Spleen (tissue), 11 donors: ENCODE results near the gene C19orf25. TPM values are rescaled to one million over a fixed set of nuclear protein-coding genes. Genes with fewer than 3 reads are reported as not detected.

Source experiments
- DNase-seq: peaks from one replicate; pipeline ENCODE4 v3.0.0-alpha.2; 2020
- H3K27ac ChIP-seq, 8 donors: fragments of 200-600 bp; sonication (generic) in 7 of 8; 1 replicate in 4 of 8; 2 replicates in 4 of 8; pipeline versions ENCODE4 v1.5.0 to v1.8.0; 2016 to 2021; ENCODE audit warnings: inconsistent platforms in 4 of 8, mild to moderate bottlenecking in 4 of 8, moderate library complexity in 1 of 8
- H3K27me3 ChIP-seq, 7 donors: fragments of 200-600 bp; sonication (generic) in 6 of 7; replicated peaks in 1 of 7; 1 replicate in 4 of 7; 2 replicates in 3 of 7; pipeline versions ENCODE4 v1.5.0 to v1.8.0; 2016 to 2021; ENCODE audit warnings: inconsistent platforms in 3 of 7, mild to moderate bottlenecking in 1 of 7
- H3K36me3 ChIP-seq, 6 donors: fragments of 200-600 bp; sonication (generic) in 5 of 6; 1 replicate in 4 of 6; 2 replicates in 2 of 6; pipeline versions ENCODE4 v1.5.0 to v1.8.0; 2016 to 2021; ENCODE audit warnings: inconsistent platforms in 2 of 6
- H3K4me1 ChIP-seq, 6 donors: fragments of 200-600 bp; sonication (generic) in 5 of 6; 1 replicate in 3 of 6; 2 replicates in 3 of 6; pipeline versions ENCODE4 v1.5.0 to v1.8.0; 2016 to 2021; ENCODE audit warnings: inconsistent platforms in 3 of 6
- H3K4me3 ChIP-seq, 8 donors: fragments of 200-600 bp; sonication (generic) in 7 of 8; 1 replicate in 4 of 8; 2 replicates in 4 of 8; pipeline versions ENCODE4 v1.5.0 to v1.8.0; 2016 to 2021; ENCODE audit warnings: inconsistent platforms in 4 of 8, mild to moderate bottlenecking in 4 of 8, moderate library complexity in 2 of 8
- H3K9me3 ChIP-seq, 8 donors: fragments of 200-600 bp; sonication (generic) in 7 of 8; 1 replicate in 4 of 8; 2 replicates in 4 of 8; pipeline versions ENCODE4 v1.5.0 to v1.8.0; 2016 to 2021; ENCODE audit warnings: inconsistent platforms in 4 of 8
- CTCF ChIP-seq, 11 experiments: fragments of 200-600 bp in 7 of 11; fragments of 450-650 bp in 4 of 11; sonication (generic) in 4 of 11; IDR thresholded peaks in 8 of 11; conservative IDR thresholded peaks in 3 of 11; 1 replicate in 7 of 11; 2 replicates in 4 of 11; pipeline versions ENCODE4 v1.4.0 to v1.8.0; 2016 to 2021; ENCODE audit warnings: antibody characterized with exemption in 11 of 11, inconsistent platforms in 4 of 11, mild to moderate bottlenecking in 1 of 11
- POLR2A ChIP-seq, 3 donors: fragments of 450-650 bp; IDR thresholded peaks; one replicate each; pipeline ENCODE4 v1.5.1; 2017; ENCODE audit warnings: antibody characterized with exemption in 3 of 3, mild to moderate bottlenecking in 1 of 3
- POLR2AphosphoS5 ChIP-seq, 3 donors: sonication (generic); formaldehyde crosslinking; IDR thresholded peaks; one replicate each; pipeline ENCODE4 v1.5.1; 2017; ENCODE audit warnings: antibody characterized with exemption in 3 of 3
- whole genome bisulfite sequencing, 5 donors: extraction: QIAGEN DNeasy Blood & Tissue Kit in 3 of 5; methylation state at CpG; one replicate each; pipeline versions ENCODE4 v1.1.5 to v1.1.7; 2013 to 2018; 5-methylcytosine and 5-hydroxymethylcytosine counted together
- intact Hi-C: fragments of 100-400 bp; cut with DNase I; formaldehyde crosslinking; loops from one replicate; pipeline ENCODE4 v1.15.0; 2023; ENCODE audit warnings: low total_unique reads
- polyA plus RNA-seq, 3 donors: library from polyadenylated mRNA; stranded (reverse); fragments of 200-250 nt; gene quantifications; one replicate each; pipeline ENCODE4 v1.2.1, GENCODE V29; 2013
- total RNA-seq, 7 donors: library from RNA; depleted of rRNA in 3 of 7; stranded (reverse); fragments of >200 nt in 3 of 7; fragmentation: NEBNext Ultra II Directional in 4 of 7; extraction: Animal tissue kit (Norgen Biotek cat#: 25700) in 4 of 7; gene quantifications; one replicate each; pipeline versions ENCODE4 v1.1.0 to v1.2.1, GENCODE V29; 2016 to 2021
- donor health status: healthy with polysubstance abuse.
- donor health status: DM: no; HTN: no; CAD: no; lungs with moderate emphysema.
- donor health status: DM: no; HTN: no; CAD: no.
- donor health status: Bipolar disorder and iron deficiency.
- donor health status: healthy.
- donor health status: DM: no; HTN: no; CAD: no.
- donor health status: DM: yes; HTN: yes; CAD: no.

The C19orf25 gene
- total and polyA plus RNA-seq, 10 donors, result 24.7 to 56.6 (median 39.5) TPM

- Histone ChIP-seq H3K36me3 (no peaks in the 10 kb centered on the region), H3K4me3 (no peak overlapping the region), H3K27ac (no peak overlapping the region), H3K9me3 (no peaks in the 10 kb centered on the region), H3K4me1 (peaks cover 0 to 16% (median 7%) of the 10 kb centered on the region in 6 donors), H3K27me3 (peaks cover 0 to 58% (median 16%) of the 10 kb centered on the region in 7 donors)
- 80 to 87% (median 84%) methylated on average over 34 to 40 of the region's 40 CpGs for WGBS, 5 donors
- no peak for DNase-seq
- intact Hi-C loops, result no loop called here
- TF ChIP-seq CTCF (IDR thresholded peaks at IDR 0.05 in 8 of 11, conservative IDR thresholded peaks at IDR 0.05 in 3 of 11), result no peak
- TF ChIP-seq POLR2A (IDR thresholded peaks at IDR 0.05), result no peak
- no peak for TF ChIP-seq POLR2AphosphoS5 (IDR thresholded peaks at IDR 0.05)
These were observed 17.0 kb upstream of the C19orf25 start for GRCh38 chr19:1495799-1496713.

GRCh38 chr19:1495051-1495798 is 16.2 kb upstream of the C19orf25 start:
- Histone ChIP-seq H3K27me3 (peaks cover 0 to 61% (median 16%) of the 10 kb centered on the region in 7 donors), H3K4me1 (peaks cover 0 to 23% (median 9%) of the 10 kb centered on the region in 6 donors), H3K27ac (no peak overlapping the region), H3K36me3 (no peaks in the 10 kb centered on the region), H3K9me3 (no peaks in the 10 kb centered on the region), H3K4me3 (no peak overlapping the region)
- 83 to 92% (median 87%) methylated on average over 29 to 37 of the region's 37 CpGs for WGBS, 5 donors
- no peak for TF ChIP-seq CTCF (IDR thresholded peaks at IDR 0.05 in 8 of 11, conservative IDR thresholded peaks at IDR 0.05 in 3 of 11)
- no peak for TF ChIP-seq POLR2A (IDR thresholded peaks at IDR 0.05)
- no peak for TF ChIP-seq POLR2AphosphoS5 (IDR thresholded peaks at IDR 0.05)
- DNase-seq, result no peak
- intact Hi-C loops, result no loop called here

GRCh38 chr19:1494115-1494815 is 15.2 kb upstream of the C19orf25 start:
- H3K4me3 ChIP-seq, result no peak overlapping the region
- H3K27me3 ChIP-seq, result peaks cover 0 to 61% (median 16%) of the 10 kb centered on the region in 7 donors
- 72 to 75% (median 73%) methylated on average over 14 to 15 of the region's 15 CpGs for WGBS, 5 donors
- H3K9me3 ChIP-seq, result no peaks in the 10 kb centered on the region
- no peak for DNase-seq
- H3K27ac ChIP-seq, result no peak overlapping the region
- TF ChIP-seq POLR2A (IDR thresholded peaks at IDR 0.05) (no peak), CTCF (IDR thresholded peaks at IDR 0.05 in 8 of 11, conservative IDR thresholded peaks at IDR 0.05 in 3 of 11) (no peak), POLR2AphosphoS5 (IDR thresholded peaks at IDR 0.05) (no peak)
- no peaks in the 10 kb centered on the region for H3K36me3 ChIP-seq
- H3K4me1 ChIP-seq, result peaks cover 6 to 32% (median 18%) of the 10 kb centered on the region in 6 donors
- intact Hi-C loops, result no loop called here
